Measurements from ENCODE around the gene SERPINB12. TPM values are rescaled to one million over a fixed set of nuclear protein-coding genes. Genes with fewer than 3 reads are reported as not detected.

SERPINB12 gene
- total and polyA plus RNA-seq, 10 of the 15 experiments (the other 5 are each of a cell fraction or from before 2014, with no cell fraction given): not detected

DNA sequence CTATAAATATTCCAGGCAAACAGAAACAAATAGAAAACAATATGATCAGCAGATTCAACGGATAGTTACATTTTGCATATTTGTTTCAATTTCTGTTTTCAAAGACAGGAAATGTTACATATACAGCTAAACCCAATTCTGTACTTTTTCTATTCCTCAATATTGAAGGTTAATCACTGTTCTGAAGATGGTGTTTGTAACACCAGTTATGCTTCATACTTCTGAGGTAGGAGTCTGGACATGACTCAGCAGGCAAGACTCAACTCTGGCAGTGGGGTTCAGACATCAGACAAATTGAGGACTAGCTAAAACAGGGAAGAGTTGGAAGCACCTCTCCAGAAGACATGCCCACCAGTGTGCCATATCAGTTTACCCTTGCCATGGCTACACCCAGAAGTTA lies 61.6 kb downstream of the SERPINB12 start (continued):
- no peak for TF ChIP-seq KDM1A (IDR thresholded peaks at IDR 0.05; ENCODE audit: borderline replicate concordance)
- no peak for TF ChIP-seq E2F8 (IDR thresholded peaks at IDR 0.05; ENCODE audit: low read depth, partially characterized antibody)
- no peak for TF ChIP-seq IRF3 (IDR thresholded peaks at IDR 0.05)
- TF ChIP-seq FOXM1 (IDR thresholded peaks at IDR 0.05; ENCODE audit: low read depth, low read length): 0 out of 2 replicates have a peak, but pooled peaks have one; percentile 37
- TF ChIP-seq JUNB (IDR thresholded peaks at IDR 0.05): peak; percentile 68; the same call in 1 of the 2 replicates
- no peak for TF ChIP-seq EGR1 (IDR thresholded peaks at IDR 0.05; ENCODE audit: borderline replicate concordance in 1 of 2, low read depth in 2 of 2, low read length in 2 of 2)
- no peak for TF ChIP-seq HDAC2 (IDR thresholded peaks at IDR 0.05)
- TF ChIP-seq SREBF1 (IDR thresholded peaks at IDR 0.05; ENCODE audit: low read length): no peak
- TF ChIP-seq SRF (IDR thresholded peaks at IDR 0.05; ENCODE audit: low read depth in 2 of 2, low read length in 2 of 2): no peak
- no peak for TF ChIP-seq SMARCA5 (IDR thresholded peaks at IDR 0.05)
- TF ChIP-seq HDGF (IDR thresholded peaks at IDR 0.05): no peak
- no peak for TF ChIP-seq CREB1 (IDR thresholded peaks at IDR 0.05; ENCODE audit: low read depth)
- TF ChIP-seq KAT2A (conservative IDR thresholded peaks at IDR 0.05; ENCODE audit: control insufficient read depth, low read depth, low read length): no peak
- no peak for TF ChIP-seq POLR2AphosphoS5 (IDR thresholded peaks at IDR 0.05; ENCODE audit: low read length)
- TF ChIP-seq, protein P1, sequence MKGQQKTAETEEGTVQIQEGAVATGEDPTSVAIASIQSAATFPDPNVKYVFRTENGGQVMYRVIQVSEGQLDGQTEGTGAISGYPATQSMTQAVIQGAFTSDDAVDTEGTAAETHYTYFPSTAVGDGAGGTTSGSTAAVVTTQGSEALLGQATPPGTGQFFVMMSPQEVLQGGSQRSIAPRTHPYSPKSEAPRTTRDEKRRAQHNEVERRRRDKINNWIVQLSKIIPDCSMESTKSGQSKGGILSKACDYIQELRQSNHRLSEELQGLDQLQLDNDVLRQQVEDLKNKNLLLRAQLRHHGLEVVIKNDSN (IDR thresholded peaks at IDR 0.05; ENCODE audit: borderline replicate concordance, extremely low read length, insufficient read depth, low read depth, low read length): no peak
- no peak for TF ChIP-seq CHD2 (IDR thresholded peaks at IDR 0.05; ENCODE audit: borderline replicate concordance, low read depth, low read length)
- TF ChIP-seq RFX5 (IDR thresholded peaks at IDR 0.05; ENCODE audit: low read depth, low read length): no peak
- TF ChIP-seq, protein P2, sequence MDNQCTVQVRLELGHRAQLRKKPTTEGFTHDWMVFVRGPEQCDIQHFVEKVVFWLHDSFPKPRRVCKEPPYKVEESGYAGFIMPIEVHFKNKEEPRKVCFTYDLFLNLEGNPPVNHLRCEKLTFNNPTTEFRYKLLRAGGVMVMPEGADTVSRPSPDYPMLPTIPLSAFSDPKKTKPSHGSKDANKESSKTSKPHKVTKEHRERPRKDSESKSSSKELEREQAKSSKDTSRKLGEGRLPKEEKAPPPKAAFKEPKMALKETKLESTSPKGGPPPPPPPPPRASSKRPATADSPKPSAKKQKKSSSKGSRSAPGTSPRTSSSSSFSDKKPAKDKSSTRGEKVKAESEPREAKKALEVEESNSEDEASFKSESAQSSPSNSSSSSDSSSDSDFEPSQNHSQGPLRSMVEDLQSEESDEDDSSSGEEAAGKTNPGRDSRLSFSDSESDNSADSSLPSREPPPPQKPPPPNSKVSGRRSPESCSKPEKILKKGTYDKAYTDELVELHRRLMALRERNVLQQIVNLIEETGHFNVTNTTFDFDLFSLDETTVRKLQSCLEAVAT (IDR thresholded peaks at IDR 0.05): no peak
- TF ChIP-seq SUPT20H (IDR thresholded peaks at IDR 0.05; ENCODE audit: borderline replicate concordance, control insufficient read depth, low read depth, low read length): no peak
- TF ChIP-seq MXI1 (IDR thresholded peaks at IDR 0.05; ENCODE audit: low read depth, low read length): no peak
- no peak for TF ChIP-seq CHD1 (IDR thresholded peaks at IDR 0.05; ENCODE audit: low read depth, low read length)
- TF ChIP-seq SMC3 (IDR thresholded peaks at IDR 0.05; ENCODE audit: borderline replicate concordance, low read length): no peak
- no peak for TF ChIP-seq SMAD5 (IDR thresholded peaks at IDR 0.05; ENCODE audit: low read depth)
- TF ChIP-seq FOS (IDR thresholded peaks at IDR 0.05; ENCODE audit: borderline replicate concordance, extremely low read depth, insufficient read length): no peak
- TF ChIP-seq, protein P3, sequence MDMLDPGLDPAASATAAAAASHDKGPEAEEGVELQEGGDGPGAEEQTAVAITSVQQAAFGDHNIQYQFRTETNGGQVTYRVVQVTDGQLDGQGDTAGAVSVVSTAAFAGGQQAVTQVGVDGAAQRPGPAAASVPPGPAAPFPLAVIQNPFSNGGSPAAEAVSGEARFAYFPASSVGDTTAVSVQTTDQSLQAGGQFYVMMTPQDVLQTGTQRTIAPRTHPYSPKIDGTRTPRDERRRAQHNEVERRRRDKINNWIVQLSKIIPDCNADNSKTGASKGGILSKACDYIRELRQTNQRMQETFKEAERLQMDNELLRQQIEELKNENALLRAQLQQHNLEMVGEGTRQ (IDR thresholded peaks at IDR 0.05; ENCODE audit: borderline replicate concordance, low read depth, low read length): no peak
- no peak for TF ChIP-seq MEF2A (IDR thresholded peaks at IDR 0.05; ENCODE audit: insufficient read depth, low read depth, low read length)

All from GM12878 (cell line).